ENCODE results near the gene XAB2.
"Not testable (repeated sequence)": the region's sequence is repeated elsewhere in the genome, so short reads cannot be mapped to it uniquely, and the experiment has no call there.

GRCh38 chr19:7643629-7644549 lies 14.5 kb upstream of the XAB2 start:
- not testable (repeated sequence) for TF ChIP-seq CTCF (conservative IDR thresholded peaks at IDR 0.05; ENCODE audit: low read depth, low read length); EZH2phosphoT487 (IDR thresholded peaks at IDR 0.05; ENCODE audit: borderline replicate concordance, low read length); EZH2 (IDR thresholded peaks at IDR 0.05; ENCODE audit: low read length, unreplicated experiment)

Data from PC-3 (cell line).